ENCODE data around the gene PLAC1.

Gene PLAC1

DNA sequence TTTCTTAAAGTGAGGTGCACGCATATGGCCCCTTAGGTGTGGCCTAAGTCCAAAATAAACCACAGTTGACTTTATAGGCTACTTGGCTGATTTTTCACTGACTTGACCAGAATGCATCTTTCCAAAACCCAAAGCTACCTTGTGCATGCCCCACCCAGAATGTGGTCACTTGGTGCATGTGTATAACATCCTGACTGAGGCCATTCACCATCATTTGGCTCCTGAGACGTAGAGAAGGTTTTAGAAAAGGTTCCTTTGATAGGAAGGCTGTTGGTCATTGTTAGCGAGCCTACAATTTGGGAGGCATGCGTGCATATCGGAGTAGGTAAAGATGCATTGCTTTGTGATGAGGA is 84.6 kb downstream of the PLAC1 start:
- DNase-seq (ENCODE audit: low read depth, low spot score): no peak
- CTCF ChIA-PET: no interaction called here
- POLR2A ChIA-PET: no interaction called here
- TF ChIP-seq CTCF (IDR thresholded peaks at IDR 0.05; ENCODE audit: insufficient read depth, low read length, missing control alignments): no peak
- H3K4me3 ChIP-seq (ENCODE audit: low read depth, low read length): no peak overlapping the region

- TF ChIP-seq CTCF (IDR thresholded peaks at IDR 0.05; ENCODE audit: insufficient read depth, low read length, missing control alignments): no peak
- DNase-seq (ENCODE audit: low read depth, low spot score): no peak
- CTCF ChIA-PET: no interaction called here
- POLR2A ChIA-PET: no interaction called here
- H3K4me3 ChIP-seq (ENCODE audit: low read depth, low read length): no peak overlapping the region
Measured at GRCh38 chrX:134572816-134573682, 85.2 kb downstream of the PLAC1 start.

DNA sequence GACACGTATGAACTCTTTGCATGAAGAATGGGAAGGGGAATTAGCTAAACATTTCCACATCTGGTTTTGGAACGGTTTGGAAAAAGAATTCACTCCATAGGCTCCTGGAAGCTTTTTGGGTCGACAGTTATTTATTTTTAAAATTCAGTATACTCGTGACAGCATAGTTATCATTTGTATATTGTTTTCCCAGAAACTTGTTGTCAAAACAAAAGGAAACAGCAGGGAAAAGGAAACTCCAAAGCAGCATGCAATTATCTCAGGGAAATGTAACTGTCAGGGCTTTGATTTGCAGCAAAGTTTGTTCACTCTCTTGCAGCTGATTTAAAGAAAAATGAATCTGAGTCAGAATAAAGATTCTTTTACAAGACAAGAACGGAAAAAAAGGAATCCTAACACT is 86.5 kb downstream of the PLAC1 start:
- CTCF ChIA-PET: interaction anchor here (0.7 to 2.2 kb wide), 2 partner anchors 18 to 183 kb away, joined by 3 to 7 read pairs; no protein-coding TSS in a partner anchor
- no peak for DNase-seq (ENCODE audit: low read depth, low spot score)
- H3K4me3 ChIP-seq (ENCODE audit: low read depth, low read length): no peak overlapping the region
- POLR2A ChIA-PET: interaction anchor here (0.6 to 1.8 kb wide), 2 partner anchors 20 to 26 kb away, joined by 3 to 4 read pairs; no protein-coding TSS in a partner anchor
- TF ChIP-seq CTCF (IDR thresholded peaks at IDR 0.05; ENCODE audit: insufficient read depth, low read length, missing control alignments): no peak

GRCh38 chrX:134570899-134571298 is 87.4 kb downstream of the PLAC1 start:
- no peak overlapping the region for H3K4me3 ChIP-seq (ENCODE audit: low read depth, low read length)
- ChIA-PET CTCF (interaction anchor here (0.6 to 2.2 kb wide), 3 partner anchors 11 to 182 kb away, joined by 3 to 7 read pairs (median 3); no protein-coding TSS in a partner anchor), POLR2A (interaction anchor here (1.8 kb wide), 1 partner anchor 19 kb away, joined by 4 read pairs; no protein-coding TSS in a partner anchor)
- no peak for TF ChIP-seq CTCF (IDR thresholded peaks at IDR 0.05; ENCODE audit: insufficient read depth, low read length, missing control alignments)
- DNase-seq (ENCODE audit: low read depth, low spot score): no peak

DNA sequence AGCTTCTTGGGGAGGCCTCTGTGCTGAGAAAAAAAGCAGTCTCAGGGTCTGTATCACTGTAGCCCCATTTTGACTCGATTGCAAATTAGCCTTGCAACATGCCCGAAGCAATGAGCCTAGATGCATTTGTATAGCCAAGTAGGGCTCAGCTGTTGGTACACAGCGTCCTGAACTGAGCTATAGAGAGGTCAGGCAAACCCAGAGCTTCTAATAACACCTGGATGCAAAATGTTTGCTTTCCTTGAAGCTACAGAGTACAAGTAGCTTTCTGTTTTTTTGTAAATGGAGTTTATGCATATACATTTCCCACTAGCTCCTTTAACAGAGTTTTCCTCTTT is 87.8 kb downstream of the PLAC1 start:
- POLR2A ChIA-PET: interaction anchor here (1.0 to 1.8 kb wide), 2 partner anchors 19 to 52 kb away, joined by 3 to 4 read pairs; no protein-coding TSS in a partner anchor
- TF ChIP-seq CTCF (IDR thresholded peaks at IDR 0.05; ENCODE audit: insufficient read depth, low read length, missing control alignments): no peak
- H3K4me3 ChIP-seq (ENCODE audit: low read depth, low read length): no peak overlapping the region
- CTCF ChIA-PET: interaction anchor here (0.6 to 2.2 kb wide), 3 partner anchors 12 to 183 kb away, joined by 3 to 7 read pairs (median 3); no protein-coding TSS in a partner anchor
- no peak for DNase-seq (ENCODE audit: low read depth, low spot score)

GRCh38 chrX:134569306-134569705 is 89.0 kb downstream of the PLAC1 start:
- POLR2A ChIA-PET: interaction anchor here (1.0 kb wide), 1 partner anchor 53 kb away, joined by 3 read pairs; no protein-coding TSS in a partner anchor
- no peak for TF ChIP-seq CTCF (IDR thresholded peaks at IDR 0.05; ENCODE audit: insufficient read depth, low read length, missing control alignments)
- no peak overlapping the region for H3K4me3 ChIP-seq (ENCODE audit: low read depth, low read length)
- no peak for DNase-seq (ENCODE audit: low read depth, low spot score)
- CTCF ChIA-PET: no interaction called here

All from AG04449 (cell line).